NCI-H345 treated with DMSO at 0.1 percent for 48 hours (cell line): ENCODE measurements around the gene EPHX1.

Experiments
- DNase-seq: peaks from one replicate; lab custom pipeline; 2025; ENCODE audit not compliant: unreplicated experiment; lab: John Stamatoyannopoulos, UW

Gene EPHX1

DNA sequence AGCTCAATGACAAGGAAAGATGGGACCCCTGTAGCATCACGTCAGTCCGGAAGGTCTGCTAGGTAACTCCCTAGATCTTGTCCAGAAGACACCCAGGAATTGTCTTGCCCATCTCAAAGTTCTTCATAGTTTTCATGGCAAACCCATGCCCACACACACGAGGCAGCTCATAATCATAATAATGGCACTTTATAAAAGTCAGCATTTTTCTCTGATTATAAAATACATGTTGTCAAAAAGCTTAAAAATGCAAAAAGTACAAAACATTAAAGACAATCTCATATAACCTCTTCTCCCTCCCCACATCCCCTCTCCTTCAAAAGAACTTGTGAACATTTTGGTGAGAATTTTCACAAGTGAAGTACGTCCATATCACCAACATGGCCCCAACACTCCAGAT, 30.8 kb downstream of the EPHX1 start:
- DNase-seq, result no peak

DNA sequence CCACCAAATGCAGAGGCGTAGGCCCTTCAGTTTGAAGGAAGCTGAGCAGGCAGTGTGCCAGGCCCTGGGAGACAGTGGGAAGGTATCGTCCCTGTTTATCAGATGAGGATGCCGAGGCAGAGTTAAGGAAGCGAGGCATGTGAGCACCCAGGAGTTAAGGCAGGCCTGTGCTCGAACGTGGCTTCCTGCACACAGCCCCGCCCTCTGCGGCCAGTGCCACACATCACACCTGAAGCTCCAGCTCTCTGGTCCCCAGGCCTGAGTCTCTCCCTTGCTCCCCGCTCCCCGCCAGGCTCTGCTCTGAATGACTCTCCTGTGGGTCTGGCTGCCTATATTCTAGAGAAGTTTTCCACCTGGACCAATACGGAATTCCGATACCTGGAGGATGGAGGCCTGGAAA, 32.1 kb downstream of the EPHX1 start:
- no peak for DNase-seq

DNA sequence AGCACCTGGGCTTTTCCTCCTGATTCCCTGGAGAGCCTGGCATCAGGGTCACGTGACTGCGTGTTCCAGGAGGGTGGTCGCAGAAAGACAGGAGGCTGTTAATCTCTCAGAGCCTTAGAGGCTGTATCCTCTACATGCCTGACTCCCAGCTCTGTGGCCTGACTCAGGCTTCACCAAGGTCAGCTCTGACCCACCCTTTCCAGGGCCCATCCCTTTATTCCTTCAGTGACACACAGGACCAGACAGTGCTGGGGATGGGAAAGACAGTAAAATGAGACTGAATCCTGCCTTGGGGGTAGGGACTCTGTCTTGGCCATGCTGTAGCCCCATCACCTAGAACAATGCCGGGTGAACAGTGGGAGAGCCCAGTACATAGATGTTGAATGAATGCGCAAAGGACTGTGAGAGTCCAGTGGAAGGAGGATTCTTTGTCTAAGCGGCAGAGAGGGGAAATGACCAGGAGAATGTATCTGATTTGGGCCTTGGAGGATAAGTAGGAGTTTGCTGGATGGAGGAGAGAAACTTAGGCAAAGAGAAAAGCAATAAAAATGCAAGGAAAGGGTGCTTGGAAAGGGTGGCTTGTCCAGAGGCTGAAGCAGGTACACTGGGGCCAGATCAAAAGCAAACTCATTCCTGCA, 33.0 kb downstream of the EPHX1 start:
- no peak for DNase-seq

DNA sequence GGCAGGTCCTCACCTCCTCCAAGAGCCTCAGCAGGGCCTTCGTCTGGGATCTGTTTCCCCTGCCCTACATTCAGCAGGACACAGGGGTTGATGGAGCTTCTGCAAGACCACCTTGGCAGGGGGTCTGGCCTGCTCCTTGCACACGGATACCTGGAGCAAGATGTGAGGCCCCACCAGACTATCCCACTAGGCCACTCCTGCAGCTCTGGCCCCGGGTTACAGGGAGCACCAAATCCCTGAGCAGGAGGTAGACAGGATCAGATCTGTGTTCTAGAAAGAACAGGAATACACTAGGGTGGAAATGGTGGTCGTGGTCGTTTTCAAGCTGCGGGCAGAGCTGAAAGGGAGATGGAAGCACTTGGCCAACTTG, 33.5 kb downstream of the EPHX1 start:
- no peak for DNase-seq

DNA sequence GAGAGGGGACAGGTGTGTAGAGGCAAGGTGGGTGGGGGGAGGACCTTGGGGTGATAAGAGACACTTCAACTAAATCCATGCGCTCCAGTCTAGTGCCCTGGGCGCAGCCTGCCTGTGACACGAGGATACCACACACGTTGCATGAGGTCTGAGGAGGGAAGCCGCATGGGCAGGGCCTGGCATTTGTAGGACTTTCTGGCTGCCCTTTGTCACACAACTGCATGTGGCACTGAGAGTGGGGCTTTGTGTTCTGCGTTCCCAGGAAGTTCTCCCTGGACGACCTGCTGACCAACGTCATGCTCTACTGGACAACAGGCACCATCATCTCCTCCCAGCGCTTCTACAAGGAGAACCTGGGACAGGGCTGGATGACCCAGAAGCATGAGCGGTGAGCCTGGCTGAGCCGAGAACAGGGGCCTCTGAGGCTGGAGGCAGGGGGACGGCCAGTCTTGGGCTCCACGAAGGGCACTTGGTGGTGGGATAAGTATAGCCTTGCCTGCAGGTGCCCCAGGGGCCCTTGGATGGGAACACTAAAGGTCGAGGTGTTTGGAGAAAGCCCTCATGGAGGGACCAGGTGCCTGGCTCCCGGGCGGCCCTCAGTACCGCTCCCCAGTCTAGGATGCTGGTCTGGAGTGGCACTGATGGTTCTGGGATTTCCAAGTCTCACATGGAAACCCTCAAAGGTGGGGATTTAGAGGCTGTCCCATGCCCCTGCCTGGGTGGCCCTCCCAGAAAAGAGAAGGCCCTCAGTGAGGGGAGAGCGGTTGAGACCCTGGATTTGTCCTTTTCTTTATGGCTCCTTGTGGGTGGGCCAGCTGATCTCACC, 34.5 kb downstream of the EPHX1 start:
- no peak for DNase-seq

DNA sequence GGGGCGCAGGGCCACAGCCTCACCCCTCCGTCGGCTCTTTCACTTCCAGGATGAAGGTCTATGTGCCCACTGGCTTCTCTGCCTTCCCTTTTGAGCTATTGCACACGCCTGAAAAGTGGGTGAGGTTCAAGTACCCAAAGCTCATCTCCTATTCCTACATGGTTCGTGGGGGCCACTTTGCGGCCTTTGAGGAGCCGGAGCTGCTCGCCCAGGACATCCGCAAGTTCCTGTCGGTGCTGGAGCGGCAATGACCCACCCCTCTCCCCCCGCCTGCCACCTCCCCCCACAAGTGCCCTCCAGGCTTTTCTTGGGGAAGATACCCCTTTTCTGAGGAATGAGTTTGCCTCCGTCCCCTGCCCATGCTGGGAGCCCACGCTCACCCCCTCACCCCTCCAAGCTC, 35.2 kb downstream of the EPHX1 start:
- no peak for DNase-seq

DNA sequence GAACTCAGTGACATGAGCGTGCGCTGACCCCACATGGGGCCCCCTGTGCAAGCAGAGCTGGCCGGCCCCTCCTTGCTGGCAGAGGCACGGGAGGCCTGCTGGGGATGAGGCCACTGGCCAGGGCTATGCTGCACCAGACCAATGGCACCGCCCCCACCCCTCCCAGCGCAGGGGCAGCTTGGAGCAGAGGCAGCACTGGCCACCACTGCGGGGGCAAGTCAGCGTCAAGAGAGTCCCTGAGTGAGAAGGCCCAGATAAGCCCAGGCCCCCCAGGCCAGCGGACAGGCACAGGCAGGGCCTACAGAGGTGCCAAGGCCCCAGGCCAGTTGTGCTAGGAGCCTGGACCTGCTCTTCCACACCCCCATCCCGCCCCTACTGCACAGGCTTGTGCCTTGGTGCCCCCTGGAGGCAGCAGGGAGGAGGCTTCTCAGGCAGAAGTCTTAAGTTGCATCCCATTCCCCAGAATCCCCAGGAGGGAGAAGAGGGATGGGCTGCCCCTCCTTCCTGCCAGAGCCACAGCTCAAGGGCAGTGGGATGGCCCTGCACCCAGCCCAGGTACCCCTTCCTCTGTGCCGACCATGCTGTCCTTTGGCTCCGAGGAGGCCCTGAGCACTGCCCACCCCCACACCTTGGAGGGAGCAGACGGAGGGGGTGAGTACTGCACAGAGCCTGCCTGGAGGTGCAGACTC, 35.8 kb downstream of the EPHX1 start:
- no peak for DNase-seq

DNA sequence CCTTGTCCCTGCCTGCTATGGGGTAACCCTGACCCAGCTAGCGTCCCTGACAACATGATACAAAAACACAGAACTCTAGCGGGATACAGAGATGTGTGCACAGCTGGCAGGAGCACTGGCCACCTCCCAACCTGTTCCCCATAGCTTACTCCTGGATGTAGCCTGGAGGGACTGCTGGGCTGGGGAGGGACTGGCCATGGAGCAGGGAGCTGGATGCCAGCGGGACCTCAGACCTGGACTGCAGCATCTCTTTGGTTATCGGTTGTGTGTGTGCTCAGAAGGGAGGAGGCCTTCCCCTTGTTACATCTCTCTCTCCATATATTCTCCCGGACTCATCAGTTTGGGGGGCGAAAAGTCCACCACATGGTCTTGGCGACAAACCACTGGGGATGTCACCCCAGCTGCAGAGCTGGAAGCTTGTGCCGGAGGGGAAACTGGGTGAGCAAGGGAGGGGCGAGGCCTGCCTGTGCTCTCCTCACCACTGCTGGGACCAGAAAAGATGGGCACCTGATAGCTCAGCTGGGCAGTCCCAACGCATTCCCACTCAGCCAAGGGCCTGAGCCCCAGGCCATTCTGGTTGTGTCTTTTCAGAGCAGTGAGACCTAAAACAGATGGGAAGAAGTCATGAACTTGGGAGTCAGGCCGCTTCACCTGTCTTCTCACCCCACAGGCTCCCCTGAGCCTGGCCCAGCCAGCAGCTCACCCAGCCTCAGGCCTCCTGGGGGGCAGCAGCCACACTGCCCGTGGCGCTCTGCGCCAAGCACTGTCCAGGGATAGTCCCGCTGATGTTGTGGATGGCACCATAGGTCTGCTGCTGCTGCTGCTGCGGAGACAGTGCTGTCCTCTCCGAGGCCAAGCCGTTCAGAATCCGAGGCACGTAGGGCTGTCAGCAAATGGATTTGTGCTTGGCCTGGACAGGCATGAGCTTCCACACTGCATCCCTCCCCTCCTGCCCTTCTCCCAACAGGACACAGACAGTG, 36.7 kb downstream of the EPHX1 start:
- no peak for DNase-seq

DNA sequence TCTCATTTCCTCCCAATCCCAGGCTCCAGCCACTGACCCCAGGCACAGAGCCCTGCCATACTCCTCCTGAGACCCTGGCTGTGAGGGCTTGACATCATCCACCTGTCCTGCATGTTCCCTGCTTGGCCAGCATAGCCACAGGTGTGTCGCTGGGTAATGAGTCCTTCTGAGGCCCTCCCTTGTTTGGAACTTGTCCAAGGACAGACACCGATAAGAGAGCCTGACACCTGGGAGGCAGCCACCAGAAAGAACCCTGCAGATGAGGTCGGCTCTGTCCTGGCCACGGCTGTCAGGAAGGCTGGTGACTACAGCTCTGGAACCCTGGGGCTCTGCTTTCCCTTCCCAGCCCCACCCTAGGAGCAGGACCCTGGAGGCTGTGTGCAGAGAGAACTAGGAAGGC, 37.7 kb downstream of the EPHX1 start:
- DNase-seq, result peak; percentile 80

DNA sequence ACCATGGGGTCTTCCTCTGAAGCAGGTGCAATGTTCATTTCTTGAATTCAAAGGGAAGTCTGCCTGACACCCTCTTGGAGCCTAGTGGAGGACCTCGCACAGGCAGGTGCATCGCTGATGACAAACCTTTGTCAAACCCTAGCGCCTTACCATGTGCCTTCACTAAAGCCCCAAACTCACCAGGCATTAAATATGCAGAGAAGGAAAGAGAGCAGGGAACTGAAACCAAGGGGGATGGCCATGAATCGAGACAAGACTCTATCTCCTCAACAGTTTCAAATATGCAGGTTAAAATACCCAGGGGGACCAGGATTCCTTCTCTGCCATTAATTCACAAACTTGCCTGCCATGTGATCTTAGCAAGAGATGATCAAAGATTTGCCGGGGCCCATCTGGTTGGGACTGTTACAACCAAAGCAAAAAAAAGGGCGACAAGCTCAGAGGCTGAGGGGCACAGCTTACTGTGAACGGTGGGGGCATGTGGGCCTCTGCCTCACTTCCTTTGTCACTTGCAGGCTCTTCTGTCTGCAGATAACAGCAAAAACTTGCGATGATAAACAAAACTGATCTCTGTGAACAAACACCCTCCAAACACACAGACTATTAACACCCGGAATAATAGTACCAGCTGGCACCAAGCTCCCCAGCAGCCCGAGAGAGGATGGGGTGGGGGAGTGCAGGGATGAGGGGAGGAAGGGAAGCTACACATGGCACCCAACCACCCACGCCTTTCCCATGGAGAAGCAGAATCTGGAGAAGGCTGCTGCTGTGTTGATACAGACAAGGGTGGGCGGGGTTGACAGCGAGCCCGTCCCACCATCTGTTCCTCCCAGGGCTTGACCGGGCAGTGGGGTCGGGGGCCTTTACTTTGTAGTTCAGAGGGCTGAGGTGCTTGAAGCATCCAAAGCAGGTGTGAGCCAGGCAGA, 38.4 kb downstream of the EPHX1 start:
- peak; percentile 42 for DNase-seq

DNA sequence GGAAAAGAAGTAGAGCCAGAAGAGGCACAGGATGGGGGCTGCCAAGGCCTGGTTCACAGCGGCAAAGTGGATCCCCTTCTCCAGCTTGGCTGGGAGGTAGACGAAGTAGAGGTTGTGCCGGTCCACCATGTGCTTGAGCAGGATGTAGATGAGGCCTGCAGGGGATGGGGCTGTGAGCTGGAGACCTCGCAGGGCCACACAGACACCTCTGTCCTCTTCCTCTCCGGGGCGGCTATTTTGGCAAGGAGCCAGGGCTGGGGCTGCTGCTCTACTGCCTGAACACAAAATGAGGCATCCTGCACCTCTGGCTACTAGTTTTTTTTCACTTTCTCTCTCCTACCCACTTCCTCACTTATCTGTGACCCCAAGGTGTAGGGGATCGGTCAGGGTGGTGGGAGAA, 40.0 kb downstream of the EPHX1 start:
- no peak for DNase-seq

DNA sequence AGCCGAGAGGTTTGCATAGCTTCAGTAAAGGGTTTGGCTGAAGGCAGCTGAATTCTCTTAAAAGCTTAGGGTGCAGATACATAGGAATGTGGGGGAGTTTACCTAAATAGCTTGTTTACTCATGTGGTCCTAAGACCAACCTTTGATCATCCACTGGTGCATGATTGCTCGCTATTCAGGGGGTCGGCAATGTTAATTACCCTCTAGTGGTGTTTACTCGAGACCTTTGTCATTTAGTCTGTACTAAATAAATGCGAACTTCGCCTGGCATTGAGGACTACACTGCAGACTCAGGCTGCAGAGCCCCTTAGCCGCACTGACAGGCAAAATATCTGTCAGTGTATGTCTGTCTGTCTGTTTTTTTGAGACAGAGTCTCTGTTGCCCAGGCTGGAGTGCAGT, 40.4 kb downstream of the EPHX1 start:
- DNase-seq, result no peak

DNA sequence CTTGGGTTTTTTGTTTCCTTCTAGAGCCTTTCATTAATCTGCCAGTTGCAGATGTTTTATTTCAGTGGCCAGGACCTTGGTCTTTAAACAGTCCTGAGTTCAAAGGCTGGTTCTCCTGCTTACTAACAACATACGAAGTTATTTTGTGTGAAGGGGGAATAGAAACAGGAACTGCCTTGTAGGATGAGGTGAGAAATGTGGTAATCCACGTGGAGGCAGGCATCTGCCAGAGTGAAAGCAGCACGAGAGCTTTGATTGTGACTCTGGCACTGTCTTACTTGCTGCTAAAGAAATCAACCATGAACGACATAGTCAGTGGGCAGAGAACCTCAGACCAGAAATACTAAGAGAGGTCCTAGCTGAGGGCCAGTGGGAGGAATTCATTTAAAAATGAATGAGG, 41.9 kb downstream of the EPHX1 start:
- DNase-seq, result no peak

DNA sequence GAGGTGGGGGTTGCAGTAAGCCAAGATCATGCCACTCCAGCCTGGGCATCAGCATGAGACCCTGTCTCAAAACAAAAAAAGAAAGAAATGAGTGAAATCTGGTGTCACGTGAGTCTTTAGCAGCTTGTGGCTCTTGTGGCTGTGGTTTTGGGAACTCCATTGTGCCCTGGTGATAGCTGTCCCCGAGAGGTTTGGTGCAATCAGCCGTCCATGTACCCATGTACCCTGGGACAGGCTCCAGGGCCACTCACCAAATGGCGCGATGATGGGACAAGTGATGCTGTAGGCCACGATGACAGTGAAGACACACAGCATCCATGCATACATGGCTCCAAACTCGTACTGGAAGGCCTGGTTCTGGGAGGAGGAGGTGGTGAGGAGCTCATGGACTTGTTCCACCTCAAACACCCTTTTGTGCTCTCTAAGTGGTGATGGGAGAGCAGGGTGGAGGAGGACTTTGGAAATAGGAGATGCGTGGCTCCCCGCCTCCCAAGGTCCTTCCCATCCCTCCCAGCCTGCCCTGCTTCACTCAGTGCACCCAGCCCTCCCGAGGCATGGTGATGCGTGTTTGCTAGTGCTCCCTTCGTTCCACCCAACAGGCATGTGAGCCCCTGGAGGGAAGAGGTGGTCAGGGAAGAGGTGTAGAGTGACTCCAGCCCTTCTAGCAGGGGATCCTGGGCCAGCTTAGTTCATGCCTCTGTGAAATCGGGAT, 42.6 kb downstream of the EPHX1 start:
- DNase-seq, result no peak

DNA sequence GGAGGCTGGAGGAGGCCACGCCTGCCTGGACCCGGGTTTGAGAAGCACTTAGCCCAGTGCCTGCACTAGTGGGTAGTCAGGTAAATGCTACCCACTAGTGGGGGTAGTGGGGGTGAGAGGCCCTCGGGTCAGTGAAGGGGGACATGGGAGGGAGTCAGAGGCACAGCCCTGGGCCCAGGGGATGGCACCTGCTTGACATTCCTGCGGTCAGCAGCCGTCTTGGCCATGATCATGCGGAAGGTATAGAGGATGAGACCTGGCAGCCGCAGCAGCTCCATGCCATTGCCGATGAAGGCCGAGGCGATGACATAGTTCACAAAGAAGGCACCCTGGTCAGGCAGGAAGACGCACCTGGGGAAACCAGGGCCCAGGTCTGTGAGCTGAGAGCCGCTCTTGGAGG, 43.5 kb downstream of the EPHX1 start:
- DNase-seq, result no peak

DNA sequence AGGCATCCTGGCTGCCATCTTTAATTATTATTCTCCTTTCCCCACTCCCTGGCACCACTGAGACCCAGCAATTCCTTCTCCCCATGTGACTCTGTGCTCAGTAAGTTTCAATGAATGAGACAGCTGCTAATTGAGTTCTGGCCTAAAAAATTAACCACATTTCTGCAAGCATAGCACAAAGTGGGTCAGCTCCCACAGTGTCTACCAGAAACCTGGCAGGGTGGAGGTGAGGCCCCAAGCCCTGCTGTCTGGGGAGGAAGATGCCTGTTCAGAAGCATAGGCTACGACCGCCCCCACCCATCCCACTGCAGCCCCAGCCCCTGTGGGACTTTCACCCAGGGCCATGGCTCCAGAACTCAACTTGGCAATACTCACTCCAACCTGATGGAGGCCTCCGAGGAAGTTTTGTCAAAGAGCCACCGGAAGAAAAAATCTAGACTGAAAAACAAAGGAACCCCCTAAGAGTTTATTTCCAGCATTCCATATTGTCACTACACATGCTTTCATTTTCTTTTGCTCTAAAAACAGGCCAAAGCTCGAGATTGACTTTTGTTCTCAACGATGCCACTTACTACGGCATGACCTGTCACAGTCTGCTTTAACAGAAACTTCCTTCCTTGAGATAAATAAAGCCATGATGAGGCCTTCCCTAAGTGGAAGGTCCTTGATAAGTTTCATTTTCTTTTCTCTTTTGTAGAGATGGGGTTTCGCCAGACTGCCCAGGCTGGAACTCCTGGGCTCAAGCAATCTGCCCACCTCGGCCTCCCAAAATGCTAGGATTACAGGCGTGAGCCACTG, 45.8 kb downstream of the EPHX1 start:
- no peak for DNase-seq

DNA sequence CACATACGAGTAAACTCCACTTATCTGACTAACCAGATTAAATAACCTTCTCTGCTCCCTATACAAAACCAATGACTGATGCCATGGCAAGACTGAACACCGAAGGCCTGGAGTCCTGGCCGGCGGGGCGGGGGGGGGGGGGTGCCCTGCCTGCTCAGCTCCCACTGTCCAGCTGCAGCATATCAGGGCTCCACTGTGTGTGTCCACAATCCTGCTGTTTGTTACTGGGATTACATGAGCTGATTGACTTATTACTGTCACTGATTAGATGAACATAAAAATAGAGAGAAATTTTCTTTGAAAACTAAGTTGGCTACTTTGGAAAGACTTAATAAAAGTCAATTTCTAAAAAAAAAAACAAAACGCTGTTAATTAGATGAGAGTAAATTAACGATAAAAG, 47.3 kb downstream of the EPHX1 start:
- DNase-seq, result no peak

DNA sequence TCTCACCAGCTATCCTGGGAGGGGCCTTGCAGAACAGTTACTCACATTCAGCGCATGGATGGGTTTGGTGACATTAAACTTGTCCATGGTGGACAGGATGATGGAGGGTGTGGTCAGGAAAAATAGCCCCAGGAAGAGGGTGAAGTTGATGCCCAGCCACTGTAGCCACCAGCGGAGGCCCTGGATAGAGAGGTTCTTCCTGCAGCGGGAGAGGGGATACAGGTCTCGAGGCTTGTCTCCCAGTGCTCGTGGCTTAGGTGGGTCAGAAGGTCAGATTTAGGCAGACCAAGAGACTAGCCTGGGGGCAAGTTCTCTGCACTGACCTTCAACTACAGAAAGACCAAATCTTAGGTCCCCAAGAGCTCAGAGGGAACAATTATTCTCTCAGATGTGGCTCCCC, 49.2 kb downstream of the EPHX1 start:
- no peak for DNase-seq

DNA sequence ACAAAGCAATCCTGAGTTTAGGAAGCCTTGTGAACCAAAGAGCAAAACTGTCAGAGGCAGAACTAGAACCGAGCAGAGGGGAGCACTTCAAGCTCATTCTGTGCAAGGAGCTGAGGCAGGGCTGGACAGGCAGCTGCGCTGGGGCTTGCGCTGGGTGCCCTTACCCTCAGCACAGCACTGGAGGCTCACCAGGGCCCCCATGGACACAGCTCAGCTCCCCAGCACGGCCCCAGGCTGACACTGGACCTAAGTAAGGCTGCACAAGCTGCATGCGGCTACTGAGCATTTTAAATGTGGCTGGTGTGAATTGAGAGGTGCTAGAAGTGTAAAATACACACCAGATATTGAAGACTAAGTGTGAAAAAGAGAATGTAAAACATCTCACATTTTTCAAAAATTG, 50.2 kb downstream of the EPHX1 start:
- DNase-seq, result no peak
